Neural cell (in vitro differentiated cells): ENCODE data around the gene TGFBRAP1.

ENCODE experiments used
- EZH2 ChIP-seq: fragments of 200-600, 300-800 bp; shearing (Covaris generic), sonication (generic); IDR thresholded peaks from 2 replicates; pipeline ENCODE4 v1.6.1; 2014; ENCODE audit warnings: antibody characterized with exemption, low read length, borderline replicate concordance, mild to moderate bottlenecking; ENCODE audit not compliant: insufficient read depth, poor library complexity, severe bottlenecking
- TF ChIP-seq, protein P1 (sequence below): fragments of 450-650 bp; IDR thresholded peaks from 2 replicates; pipeline ENCODE4 v1.5.1; 2014; ENCODE audit warnings: antibody characterized with exemption, mild to moderate bottlenecking, moderate library complexity; ENCODE audit not compliant: poor library complexity, severe bottlenecking

DNA sequence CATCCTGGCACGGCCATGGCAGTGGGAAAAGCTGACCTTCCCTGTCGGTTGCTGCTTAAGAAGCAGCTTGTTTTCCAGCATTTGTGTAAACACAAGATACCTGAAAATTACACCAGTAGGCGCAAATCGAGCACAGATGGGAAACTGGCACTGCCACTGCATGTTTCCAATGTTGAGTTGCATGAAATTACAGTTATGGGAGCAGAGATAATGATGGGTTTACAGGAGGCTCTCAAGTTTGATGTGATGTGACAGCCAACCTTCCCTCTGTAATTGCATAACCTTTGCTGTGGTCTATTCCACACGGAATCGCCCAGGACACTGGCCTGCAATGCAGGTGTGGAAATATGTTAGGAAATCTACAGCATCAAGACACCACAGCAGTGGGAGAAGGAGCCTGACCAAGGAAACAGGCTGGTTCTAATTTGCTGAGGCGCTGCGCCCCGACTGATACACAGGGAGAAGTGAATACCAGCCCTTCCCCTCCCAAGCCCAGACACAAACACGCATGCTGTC is 70.6 kb downstream of the TGFBRAP1 start:
- no peak for TF ChIP-seq EZH2
- TF ChIP-seq, protein P1, sequence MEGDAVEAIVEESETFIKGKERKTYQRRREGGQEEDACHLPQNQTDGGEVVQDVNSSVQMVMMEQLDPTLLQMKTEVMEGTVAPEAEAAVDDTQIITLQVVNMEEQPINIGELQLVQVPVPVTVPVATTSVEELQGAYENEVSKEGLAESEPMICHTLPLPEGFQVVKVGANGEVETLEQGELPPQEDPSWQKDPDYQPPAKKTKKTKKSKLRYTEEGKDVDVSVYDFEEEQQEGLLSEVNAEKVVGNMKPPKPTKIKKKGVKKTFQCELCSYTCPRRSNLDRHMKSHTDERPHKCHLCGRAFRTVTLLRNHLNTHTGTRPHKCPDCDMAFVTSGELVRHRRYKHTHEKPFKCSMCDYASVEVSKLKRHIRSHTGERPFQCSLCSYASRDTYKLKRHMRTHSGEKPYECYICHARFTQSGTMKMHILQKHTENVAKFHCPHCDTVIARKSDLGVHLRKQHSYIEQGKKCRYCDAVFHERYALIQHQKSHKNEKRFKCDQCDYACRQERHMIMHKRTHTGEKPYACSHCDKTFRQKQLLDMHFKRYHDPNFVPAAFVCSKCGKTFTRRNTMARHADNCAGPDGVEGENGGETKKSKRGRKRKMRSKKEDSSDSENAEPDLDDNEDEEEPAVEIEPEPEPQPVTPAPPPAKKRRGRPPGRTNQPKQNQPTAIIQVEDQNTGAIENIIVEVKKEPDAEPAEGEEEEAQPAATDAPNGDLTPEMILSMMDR = no peak
